Fibroblast of gingiva (primary cell): ENCODE measurements around the gene OTUD5.
"Not testable (repeated sequence)": the region's sequence is repeated elsewhere in the genome, so short reads cannot be mapped to it uniquely, and the experiment has no call there.

Experiments used
- DNase-seq: peaks from one replicate; pipeline ENCODE4 v3.0.0-alpha.2; 2011; ENCODE audit warnings: low read depth

OTUD5 gene, protein sequence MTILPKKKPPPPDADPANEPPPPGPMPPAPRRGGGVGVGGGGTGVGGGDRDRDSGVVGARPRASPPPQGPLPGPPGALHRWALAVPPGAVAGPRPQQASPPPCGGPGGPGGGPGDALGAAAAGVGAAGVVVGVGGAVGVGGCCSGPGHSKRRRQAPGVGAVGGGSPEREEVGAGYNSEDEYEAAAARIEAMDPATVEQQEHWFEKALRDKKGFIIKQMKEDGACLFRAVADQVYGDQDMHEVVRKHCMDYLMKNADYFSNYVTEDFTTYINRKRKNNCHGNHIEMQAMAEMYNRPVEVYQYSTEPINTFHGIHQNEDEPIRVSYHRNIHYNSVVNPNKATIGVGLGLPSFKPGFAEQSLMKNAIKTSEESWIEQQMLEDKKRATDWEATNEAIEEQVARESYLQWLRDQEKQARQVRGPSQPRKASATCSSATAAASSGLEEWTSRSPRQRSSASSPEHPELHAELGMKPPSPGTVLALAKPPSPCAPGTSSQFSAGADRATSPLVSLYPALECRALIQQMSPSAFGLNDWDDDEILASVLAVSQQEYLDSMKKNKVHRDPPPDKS

DNA sequence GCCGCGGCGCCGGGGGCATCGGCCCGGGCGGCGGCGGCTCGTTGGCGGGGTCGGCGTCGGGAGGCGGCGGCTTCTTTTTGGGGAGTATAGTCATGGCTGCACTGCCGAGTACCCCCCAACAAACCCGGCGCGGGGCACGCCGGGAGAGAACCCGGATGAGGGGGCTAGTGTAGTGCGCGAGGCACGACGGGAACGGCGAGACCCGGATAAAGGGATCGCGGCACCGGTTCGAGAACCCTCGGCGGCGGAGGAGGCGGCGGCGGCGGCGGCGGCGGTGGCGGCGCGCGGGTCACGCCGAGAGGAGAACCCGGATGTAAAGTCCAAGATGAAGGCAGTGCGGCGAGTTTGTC is at the start of gene OTUD5:
Gene OTUD5 (minus strand): TSS at position 131 of the 350 bp plus-strand sequence. CDS start 37 bp downstream, at position 94.
- no peak for DNase-seq

DNA sequence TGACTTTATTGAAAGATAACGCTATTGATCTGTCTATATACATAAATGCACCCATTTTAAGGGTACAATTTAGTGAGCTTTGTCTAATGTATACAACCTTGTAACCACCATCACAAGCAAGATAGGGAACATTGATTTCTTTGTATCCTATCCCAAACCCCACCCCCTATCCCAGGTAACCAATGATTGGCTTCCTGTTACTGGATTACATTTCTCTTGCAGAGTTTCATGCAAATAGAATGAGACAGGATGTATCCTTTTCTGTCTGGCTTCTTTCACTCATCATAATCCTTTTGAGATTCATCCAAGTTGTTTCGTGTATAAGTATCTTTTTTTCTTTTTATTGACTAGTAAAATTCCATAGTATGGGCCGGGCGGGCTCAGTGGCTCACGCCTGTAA is 46.3 kb upstream of the OTUD5 start:
- DNase-seq: no peak

DNA sequence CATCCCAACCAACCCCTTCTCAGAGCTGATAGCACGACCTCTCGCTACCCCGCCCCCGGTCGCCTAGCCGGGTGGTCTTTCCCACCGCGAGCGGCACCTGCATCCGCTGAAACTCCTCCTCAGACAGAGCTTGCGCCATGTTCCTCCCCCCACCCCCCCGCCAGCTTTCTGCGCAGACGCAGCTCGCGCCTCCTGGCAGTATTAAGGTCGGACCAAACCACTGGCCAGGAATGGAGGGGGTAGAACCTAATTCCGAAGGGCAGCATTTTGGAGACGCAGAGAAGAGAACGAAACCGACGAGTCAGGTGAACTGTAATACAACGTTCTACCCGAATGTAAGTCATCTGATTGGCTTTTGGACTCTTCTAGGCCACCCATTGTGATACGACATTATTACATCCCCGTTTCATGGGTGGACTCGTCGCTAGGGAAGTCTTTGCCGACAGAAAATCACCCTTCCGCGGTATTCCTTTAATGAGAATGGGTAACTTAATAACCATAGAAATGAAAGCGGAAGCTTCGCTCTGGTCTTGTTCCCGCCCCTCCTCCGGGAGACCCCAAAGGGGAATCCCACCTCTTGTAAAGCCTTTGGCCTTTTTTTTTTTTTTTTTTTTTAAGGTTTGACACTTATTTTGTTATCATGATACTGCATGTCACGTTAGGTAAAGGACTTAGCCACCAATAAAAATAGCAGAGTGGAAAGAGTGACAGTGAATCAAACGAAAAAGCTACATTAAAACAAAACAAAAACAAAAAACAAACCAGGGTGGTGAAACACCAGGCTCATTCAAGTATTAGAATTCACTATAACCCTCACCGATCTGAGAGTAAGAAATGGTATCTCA is 44.9 kb upstream of the OTUD5 start, which contains the start of gene GRIPAP1:
Gene GRIPAP1 (minus strand): TSS at position 174 of the 845 bp plus-strand sequence. CDS start 35 bp downstream, at position 139.
- DNase-seq: peak; percentile 94

DNA sequence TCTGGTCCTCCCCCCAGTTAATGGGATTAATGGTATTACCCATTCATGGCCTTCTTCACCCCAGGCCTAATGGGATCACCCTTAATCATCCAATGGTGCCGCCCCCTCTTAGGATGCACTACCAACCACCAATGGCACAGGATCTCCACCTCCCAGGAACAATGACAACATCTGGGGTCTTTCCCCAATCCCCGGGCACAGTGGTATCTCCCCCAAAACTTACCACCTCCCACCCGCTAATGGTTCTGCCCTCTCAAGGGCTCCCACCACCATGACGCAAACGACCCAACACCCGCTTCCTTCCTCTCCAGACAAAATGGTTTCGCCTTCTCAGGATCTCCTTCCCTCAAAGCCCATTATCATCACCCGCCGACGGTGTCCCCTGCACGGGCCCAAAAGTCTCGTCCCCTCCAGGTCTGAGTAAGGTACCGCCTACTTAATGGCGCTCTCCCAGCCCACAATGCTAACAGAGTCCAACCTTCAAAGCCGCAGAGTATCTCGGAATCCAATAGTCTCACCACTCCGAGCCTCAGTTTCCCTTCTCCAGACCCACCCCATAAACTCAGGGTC is 44.2 kb upstream of the OTUD5 start:
- DNase-seq: peak; percentile 15

DNA sequence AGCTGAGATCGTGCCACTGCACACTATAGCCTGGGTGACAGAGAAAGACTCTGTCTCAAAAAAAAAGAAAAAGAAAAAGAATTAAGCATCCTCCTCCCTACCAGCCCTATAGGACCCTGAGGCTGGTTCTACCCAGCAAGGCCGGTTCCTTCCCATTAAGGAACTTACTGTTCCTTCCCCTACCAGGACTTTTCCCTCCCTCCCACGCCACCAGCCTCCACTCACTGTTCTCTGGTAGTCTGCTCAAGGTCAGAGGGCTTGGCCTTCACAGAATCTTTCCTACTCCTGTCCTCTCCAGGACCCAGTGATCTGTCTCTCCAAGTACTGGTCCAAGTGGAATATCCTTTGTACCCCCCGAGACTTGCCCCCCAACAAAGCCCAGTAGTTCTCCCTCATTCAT is 43.2 kb upstream of the OTUD5 start:
- no peak for DNase-seq

DNA sequence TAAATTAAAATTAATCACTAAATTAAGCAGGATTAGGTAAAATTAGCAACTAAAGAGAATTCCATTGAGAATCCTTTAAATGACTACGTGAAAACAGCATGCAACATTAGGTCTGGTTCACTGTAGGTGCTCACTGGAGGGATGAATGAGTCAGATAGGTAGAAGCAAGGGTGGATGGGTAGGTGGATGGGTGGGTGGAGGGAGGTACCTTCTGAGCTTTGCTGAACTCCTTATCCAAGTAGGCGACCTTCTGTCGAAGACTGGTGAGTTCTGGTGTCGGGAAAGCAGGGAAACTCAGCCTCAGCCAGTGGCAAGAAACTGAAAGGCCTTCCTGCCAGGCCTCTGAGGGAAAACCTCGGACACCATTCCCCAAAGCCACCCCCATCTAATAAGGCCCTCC is 41.6 kb upstream of the OTUD5 start:
- no peak for DNase-seq

DNA sequence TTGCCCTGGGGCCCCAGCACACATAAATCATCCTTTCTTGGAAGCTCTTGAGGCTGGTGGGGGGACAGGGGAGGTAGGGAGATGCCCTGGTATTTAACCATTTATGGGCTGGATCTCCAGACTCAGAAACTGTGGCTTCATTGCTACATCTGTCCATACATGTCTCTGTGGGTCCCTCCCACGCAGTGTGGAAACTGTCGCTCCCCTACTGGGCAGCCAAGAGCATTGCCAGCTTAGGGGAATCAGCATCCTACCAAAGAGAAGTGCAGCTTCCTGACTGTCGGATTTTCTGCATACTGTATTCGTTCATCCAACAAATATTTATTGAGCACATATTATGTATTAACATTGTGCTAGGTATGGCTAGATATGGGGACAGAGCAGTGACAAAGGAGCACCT is 41.0 kb upstream of the OTUD5 start:
- no peak for DNase-seq

DNA sequence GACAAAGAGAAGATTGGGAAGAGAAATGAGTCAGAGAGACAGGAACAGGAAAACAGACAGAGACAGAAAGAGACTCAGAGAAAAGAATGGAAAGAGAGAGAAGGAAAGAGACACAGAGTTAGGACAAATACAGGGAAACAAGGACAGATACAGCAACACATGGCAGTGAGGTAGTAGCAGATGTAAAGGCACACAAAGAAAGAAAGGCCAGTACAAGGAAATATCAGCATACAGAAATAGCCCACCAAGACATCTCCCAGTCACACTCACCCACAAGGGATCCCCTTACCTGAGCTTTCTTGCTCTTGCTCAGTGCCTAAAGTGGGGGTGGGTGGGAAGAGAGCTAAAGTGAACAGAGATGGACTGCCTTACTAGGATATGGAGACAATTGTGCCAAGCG is 40.5 kb upstream of the OTUD5 start:
- DNase-seq: no peak

DNA sequence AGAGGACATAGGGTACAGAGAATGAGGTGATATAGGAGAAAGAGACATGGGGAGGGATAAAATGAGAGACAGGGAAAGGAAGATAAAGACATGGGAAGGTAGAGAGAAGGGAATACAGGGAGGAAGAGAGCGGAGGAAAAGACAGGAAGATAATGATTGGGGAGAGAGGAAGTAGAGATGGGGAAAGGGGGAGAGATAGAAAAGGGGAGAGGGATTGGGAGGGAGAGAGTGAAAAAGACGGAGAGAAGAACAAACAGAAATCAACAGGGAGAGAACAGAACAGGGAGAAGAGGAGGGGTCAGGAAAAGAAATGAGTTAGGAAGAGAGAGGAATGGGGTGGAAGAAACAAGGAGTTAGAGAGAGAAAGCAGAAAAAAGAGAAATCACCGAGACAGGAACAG is 40.0 kb upstream of the OTUD5 start:
- DNase-seq: no peak

DNA sequence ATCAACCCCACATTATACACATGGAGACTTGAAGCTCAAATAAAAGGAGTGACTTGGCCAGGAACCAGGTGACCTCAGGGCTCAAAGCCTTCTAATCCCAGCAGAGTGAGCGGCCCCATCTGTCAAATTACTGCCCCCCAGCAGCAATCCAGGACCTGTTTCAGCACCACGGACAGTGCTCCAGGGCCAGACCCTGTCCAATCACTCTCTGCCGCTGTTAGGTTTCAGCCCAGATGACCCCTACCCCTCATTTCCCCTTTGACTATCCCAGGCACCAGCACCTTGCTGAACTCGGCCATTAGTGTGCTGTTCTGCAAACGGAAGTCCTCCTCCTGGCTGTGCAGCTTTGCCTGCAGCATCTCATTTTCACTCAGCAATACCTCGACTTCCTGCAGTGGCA is 39.6 kb upstream of the OTUD5 start:
- DNase-seq: no peak

DNA sequence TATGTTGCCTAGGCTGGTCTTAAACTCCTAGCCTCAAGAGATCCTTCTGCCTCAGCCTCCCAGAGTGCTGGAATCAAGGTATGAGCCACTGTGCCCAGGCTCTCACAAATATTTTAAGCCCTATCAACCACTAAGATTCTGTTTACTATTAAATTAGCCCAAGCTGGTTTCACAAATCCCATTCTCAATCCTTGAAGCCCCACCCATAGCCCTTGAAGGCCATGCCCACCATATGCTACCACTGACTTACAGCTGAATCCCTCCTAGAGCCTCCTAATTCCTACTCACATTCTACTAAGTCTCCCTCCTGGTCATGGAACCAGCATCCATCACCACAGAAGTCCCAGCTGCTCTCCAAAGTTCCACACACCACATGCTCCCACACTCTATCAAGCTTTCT is 34.9 kb upstream of the OTUD5 start:
- DNase-seq: no peak

DNA sequence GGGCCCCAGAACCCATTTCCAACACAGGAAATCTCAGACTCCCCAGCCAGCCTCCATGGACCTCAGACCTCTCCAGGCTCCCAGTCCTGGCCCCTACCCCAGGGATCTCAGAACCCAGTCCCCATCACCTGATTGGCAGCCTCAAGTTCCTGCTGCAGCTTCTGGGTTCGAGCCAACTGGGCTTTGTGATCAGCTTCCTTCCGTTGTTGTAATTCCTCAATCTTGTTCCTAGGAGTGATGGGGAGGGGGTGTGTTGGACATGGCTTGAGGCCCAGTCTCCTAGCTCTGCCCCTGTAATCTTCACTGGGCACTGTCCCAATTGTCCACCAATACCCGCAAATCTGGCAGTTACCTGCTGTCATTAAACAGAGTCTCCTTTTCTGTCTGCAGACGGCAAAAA is 32.1 kb upstream of the OTUD5 start:
- no peak for DNase-seq

DNA sequence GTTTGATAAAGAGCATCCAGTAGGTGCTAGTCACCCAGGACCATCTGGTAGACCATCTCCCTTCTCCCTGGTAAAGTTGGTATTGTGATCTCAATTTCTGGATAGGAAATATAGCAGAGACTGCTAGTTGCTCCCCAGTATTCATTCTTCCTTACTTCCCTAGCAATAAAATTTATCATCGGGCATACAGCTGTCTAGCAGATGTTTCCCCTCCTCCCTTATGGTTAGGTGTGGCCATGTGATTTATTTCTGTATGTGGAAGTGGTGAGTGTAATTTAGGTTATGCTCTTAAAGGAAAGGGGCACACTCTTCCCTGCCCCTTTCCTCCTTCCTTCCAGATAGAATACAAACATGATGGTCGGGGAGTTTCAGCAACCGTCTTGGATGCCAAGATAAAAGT is 26.5 kb upstream of the OTUD5 start:
- DNase-seq: no peak

DNA sequence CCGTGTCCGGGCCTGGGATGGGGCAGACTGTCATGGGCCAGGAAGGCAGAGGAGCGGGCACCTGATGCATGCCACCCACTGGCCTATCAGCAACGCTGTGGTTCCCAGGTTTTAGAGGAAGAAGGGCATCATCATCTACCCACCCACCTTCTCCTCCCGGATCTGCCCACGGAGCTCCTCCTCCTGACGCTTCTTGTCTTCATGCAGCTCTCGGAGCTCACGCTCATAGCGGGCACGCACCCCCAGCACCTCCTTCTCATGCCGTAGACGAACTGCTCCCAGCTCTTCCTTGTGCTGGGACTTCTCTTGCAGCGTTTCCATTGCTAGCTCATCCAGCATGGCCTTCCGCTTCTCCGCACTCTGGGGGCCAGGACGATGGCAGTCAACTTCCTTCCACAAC is 25.7 kb upstream of the OTUD5 start:
- no peak for DNase-seq

DNA sequence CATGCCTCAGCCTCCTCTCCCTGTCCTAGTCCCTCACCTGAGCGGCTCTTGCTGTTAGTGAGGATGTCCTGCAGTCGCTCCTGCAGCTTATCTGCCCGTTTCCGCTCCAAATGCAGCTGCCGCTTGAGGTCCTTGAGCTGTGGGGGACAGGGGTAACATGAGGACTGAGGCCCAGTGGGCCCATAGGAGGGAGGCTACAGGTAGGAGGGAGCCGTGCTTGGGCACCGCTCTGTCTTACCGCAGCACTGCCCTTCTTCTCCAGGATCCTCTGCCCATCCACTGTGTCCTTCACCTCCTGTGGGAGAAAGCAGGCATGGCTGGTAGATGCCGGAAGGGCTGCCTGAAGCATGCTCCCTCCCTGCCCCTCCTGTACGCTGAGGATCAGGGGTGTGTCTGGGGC is 23.8 kb upstream of the OTUD5 start:
- no peak for DNase-seq

DNA sequence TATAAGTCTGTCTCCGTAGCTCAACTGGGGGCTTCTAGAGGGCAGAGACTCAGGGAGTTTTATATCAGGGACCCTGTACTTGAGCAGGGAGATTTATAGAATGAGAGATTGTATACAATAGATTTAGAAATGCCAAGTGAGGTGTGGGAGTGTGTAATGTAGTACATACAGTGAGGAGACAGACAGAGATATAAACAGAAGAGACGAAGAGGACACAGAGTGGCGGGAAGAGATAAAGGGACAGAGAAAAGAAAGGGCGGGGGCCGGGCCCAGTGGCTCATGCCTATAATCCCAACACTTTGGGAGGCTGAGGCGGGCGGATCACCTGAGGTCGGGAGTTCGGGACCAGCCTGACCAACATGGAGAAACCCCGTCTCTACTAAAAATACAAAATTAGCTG is 22.9 kb upstream of the OTUD5 start:
- not testable (repeated sequence) for DNase-seq

DNA sequence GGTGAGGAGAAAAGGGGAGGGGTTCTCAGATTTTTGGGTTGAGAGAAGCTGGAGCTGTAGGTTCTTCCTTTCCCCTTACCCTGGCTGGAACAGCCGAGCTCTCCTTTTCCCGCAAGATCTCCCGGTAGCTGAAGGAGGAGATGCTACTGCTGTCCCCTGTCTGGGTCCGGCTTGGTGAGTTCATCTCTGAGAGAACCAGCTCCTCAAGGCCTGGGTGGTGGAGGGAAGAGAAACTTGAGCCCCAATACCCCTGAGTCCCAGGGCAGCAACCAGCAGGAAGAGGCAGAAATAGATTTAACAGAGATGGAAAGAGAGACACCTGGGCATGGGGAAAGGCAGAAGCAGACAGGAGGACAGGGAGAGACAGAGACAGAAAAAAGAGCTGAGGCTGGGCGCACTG is 20.8 kb upstream of the OTUD5 start:
- no peak for DNase-seq

DNA sequence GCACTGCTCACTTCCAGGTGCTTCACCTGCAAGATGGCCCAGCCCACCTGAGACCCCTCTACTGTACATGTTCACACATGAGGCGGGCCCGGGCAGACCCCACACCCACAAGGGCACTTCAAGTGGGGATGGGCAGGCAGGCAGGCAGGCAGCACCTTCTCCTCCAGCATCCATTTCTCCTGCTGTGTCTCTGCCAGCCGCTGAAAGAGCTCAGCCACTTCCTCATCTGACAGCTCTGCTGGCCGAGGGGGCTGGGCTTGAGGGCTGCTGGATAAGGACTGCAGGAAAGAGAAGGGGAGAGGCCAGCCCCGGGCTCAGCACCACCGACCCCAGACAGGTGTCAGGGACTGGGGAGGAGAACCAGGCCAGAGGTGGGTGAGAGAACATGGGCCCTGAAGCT is 18.7 kb upstream of the OTUD5 start:
- no peak for DNase-seq

DNA sequence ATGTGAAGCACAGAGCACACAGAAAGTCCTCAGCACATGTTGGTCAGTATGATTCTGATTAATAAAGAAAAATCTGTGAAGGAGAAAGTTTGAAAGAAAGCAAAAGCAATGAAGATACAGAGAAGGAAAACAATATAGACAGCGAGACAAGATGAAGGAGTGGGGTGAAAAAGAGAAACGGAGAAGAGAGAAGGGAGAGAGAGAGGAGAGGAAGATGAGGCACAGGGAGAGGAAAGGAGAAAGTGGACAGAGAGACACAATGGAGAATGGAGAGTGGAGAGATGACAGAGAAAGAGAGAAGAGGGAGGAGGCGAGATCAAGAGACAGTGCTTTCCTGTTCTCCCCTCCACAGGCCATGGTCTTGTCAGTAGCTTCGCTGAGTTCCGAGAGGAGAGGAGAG is 18.1 kb upstream of the OTUD5 start:
- DNase-seq: no peak

DNA sequence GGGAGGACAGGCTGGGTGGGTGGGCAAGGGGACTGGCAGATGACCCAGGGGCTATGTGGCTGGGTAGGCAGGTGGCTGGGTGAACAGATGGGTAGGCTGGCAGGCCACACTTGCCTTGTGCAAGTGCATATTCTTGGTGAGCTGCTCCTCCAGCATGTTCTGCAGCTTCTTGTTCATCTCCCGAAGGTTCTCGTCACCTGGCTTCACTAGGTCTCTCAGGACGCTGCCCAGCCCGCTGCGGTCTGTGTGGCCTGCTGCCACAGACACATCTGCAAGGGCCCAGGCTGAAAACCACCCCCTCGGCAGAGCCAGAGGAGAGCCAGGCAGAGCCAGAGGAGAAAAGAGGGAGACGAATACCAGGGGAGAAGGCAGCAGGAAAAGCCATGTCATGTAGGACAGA is 17.6 kb upstream of the OTUD5 start:
- DNase-seq: no peak

DNA sequence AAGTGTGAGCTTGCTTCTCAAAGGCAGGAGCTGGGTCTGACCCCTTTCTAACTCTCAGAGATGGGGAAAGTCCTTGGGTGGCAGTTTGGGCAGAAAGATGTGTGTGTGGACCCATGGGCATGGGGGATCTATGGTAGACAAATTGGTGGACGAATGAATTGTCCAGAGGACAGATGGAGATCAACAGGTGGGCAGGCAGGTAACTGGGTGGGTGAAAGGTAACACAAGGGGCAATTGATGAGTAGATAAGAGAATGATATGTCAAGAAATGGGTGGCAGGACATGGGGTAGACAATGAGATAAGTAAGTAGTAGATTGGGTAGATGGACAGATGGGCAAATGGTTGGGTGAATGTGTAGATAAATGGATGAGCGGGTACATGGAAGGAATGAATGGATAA is 17.2 kb upstream of the OTUD5 start:
- no peak for DNase-seq

DNA sequence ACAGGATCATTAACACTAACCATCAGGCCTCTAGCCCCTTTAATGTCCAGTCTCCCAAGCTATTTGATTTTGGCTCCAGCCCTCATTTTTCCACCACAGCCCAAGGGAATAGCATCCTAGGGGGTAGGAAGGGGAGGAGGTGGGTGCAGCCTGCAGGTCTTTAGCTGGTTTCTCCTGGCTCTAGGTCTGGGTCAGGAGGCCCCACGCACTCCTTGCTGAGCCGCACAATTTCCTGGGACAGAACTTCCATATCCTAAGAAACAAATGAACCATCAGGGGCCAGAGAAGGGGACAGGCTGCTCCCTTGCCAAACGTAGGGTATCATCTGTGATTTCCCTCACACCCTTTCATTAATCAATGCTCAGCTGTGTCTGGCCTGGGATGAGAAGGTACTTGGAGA is 16.6 kb upstream of the OTUD5 start:
- no peak for DNase-seq
